Naive thymus-derived CD8-positive, alpha-beta T cell (primary cell): Measurements from ENCODE around the gene TMEM248. TPM values are rescaled to one million over a fixed set of nuclear protein-coding genes. Genes with fewer than 3 reads are reported as not detected.
A peak's percentile ranks its signal among the peaks of the same experiment; 100 is the strongest.
"Not testable (repeated sequence)": the region's sequence is repeated elsewhere in the genome, so short reads cannot be mapped to it uniquely, and the experiment has no call there.

Experiments used
- ATAC-seq, 2 donors: fragments of 150-1000 bp; cut with Tn5 transposase in 1 of 2; sonication (Bioruptor Pico), chemical (Tn5 transposase) in 1 of 2; 1 replicate in 1 of 2; 2 replicates in 1 of 2; pipeline ENCODE4 v1.10.0; 2021; ENCODE audit warnings: mild to moderate bottlenecking in 2 of 2, moderate library complexity in 2 of 2
- POLR2A ChIA-PET: fragments of 350-600 bp; sonication (Branson Sonifier 250); formaldehyde crosslinking; loops from one replicate; lab custom pipeline; 2021; ENCODE audit warnings: antibody characterized with exemption; lab: Charles Lee
- DNase-seq, 10 donors: peaks; one replicate each; pipeline versions ENCODE4 v3.0.0 to v3.0.0-alpha.2; 2020 to 2022
- H3K27ac Mint-ChIP-seq, 10 donors: one replicate each; pipeline ENCODE4 v1.8.0; 2020 to 2022; ENCODE audit warnings: mild to moderate bottlenecking in 10 of 10, mixed read lengths in 10 of 10, moderate library complexity in 4 of 10, inconsistent platforms in 1 of 10
- H3K27me3 Mint-ChIP-seq, 5 donors: one replicate each; pipeline ENCODE4 v1.8.0; 2021 to 2022; ENCODE audit warnings: mixed read lengths in 5 of 5
- H3K36me3 Mint-ChIP-seq, 3 donors: one replicate each; pipeline ENCODE4 v1.8.0; 2020 to 2022; ENCODE audit warnings: mixed read lengths in 3 of 3, mild to moderate bottlenecking in 2 of 3, inconsistent platforms in 1 of 3
- H3K4me1 Mint-ChIP-seq, 4 donors: one replicate each; pipeline ENCODE4 v1.8.0; 2021 to 2022; ENCODE audit warnings: mixed read lengths in 4 of 4
- H3K4me3 Mint-ChIP-seq, 10 donors: one replicate each; pipeline ENCODE4 v1.8.0; 2020 to 2022; ENCODE audit warnings: mild to moderate bottlenecking in 10 of 10, mixed read lengths in 10 of 10, moderate library complexity in 6 of 10, inconsistent platforms in 1 of 10
- H3K9me3 Mint-ChIP-seq, 9 donors: one replicate each; pipeline ENCODE4 v1.8.0; 2020 to 2022; ENCODE audit warnings: mixed read lengths in 9 of 9, mild to moderate bottlenecking in 3 of 9, inconsistent platforms in 1 of 9, moderate library complexity in 1 of 9
- polyA plus RNA-seq, 3 donors: library from polyadenylated mRNA; unstranded; fragments of 300-500 nt; fragmentation: Illumina TruSeq; gene quantifications; one replicate each; pipeline ENCODE4 v1.2.3, GENCODE V29; 2021
- total RNA-seq, 8 experiments: library from RNA in 2 of 8; stranded (reverse) in 2 of 8; gene quantifications; one replicate each; pipeline ENCODE4 v1.2.3 and lab custom pipeline; 2021 to 2026

Gene TMEM248
- total and polyA plus RNA-seq, 5 experiments from 2014 or later, result 92.2 to 113 (median 97.1) TPM

- POLR2A ChIA-PET, result interaction anchor here (1.0 to 3.2 kb wide), 6 partner anchors 12 to 501 kb away, joined by 3 to 28 read pairs (median 8); partner anchors contain the start of genes RABGEF1 and TMEM248
- Mint-ChIP-seq H3K27ac (peak overlapping the region; percentile 96 to 100 (median 99)), H3K4me1 (peaks cover 12 to 38% (median 26%) of the 10 kb centered on the region in 4 donors), H3K4me3 (peak overlapping the region; percentile 83 to 100 (median 98)), H3K36me3 (peaks cover 4 to 57% (median 17%) of the 10 kb centered on the region in 3 donors)
- DNase-seq, result peak in 9 of 10 donors; percentile 17 to 86 (median 71)
- not testable (repeated sequence) for H3K9me3 Mint-ChIP-seq, H3K27me3 Mint-ChIP-seq
- peak; percentile 60 to 67 for ATAC-seq
Observed at GRCh38 chr7:66994691-66995049, 73.6 kb downstream of the TMEM248 start.

- peaks cover 12 to 38% (median 27%) of the 10 kb centered on the region in 4 donors for H3K4me1 Mint-ChIP-seq
- ATAC-seq (peak; percentile 55 to 61), DNase-seq (peak; percentile 77 to 97 (median 94))
- H3K36me3 Mint-ChIP-seq, result peaks cover 4 to 55% (median 17%) of the 10 kb centered on the region in 3 donors
- peak within 1 kb of the TSS; percentile 83 to 100 (median 100) for H3K4me3 Mint-ChIP-seq
- H3K27me3 Mint-ChIP-seq, H3K9me3 Mint-ChIP-seq: not testable (repeated sequence)
- POLR2A ChIA-PET, result interaction anchor here (1.0 to 3.2 kb wide), 8 partner anchors 11 to 881 kb away, joined by 3 to 28 read pairs (median 6); partner anchors contain the start of genes CRCP, RABGEF1 and TMEM248
- H3K27ac Mint-ChIP-seq, result peak within 1 kb of the TSS; percentile 96 to 100 (median 99)
Observed at GRCh38 chr7:66995050-66995776, 74.2 kb downstream of the TMEM248 start, which contains the start of gene SBDS. SBDS (minus strand) TSS chr7:66995586; CDS start chr7:66995417, 169 bp downstream.

GRCh38 chr7:66996444-66997191, 75.6 kb downstream of the TMEM248 start, which contains the start of gene TYW1:
TYW1 (plus strand) TSS chr7:66996833; CDS start chr7:66996979, 146 bp downstream.
- H3K27ac Mint-ChIP-seq, result peak within 1 kb of the TSS; percentile 96 to 100 (median 99)
- POLR2A ChIA-PET, result interaction anchor here (1.0 to 3.2 kb wide), 6 partner anchors 73 to 882 kb away, joined by 4 to 28 read pairs (median 4); partner anchors contain the start of genes CRCP, RABGEF1 and TMEM248
- peak; percentile 89 to 99 (median 98) for DNase-seq
- H3K9me3 Mint-ChIP-seq, H3K27me3 Mint-ChIP-seq: not testable (repeated sequence)
- peak; percentile 83 to 88 for ATAC-seq
- H3K4me1 Mint-ChIP-seq, result peaks cover 12 to 42% (median 27%) of the 10 kb centered on the region in 4 donors
- H3K4me3 Mint-ChIP-seq, result peak within 1 kb of the TSS; percentile 83 to 100 (median 100)
- H3K36me3 Mint-ChIP-seq, result peaks cover 4 to 44% (median 13%) of the 10 kb centered on the region in 3 donors

GRCh38 chr7:67000601-67001258, 79.7 kb downstream of the TMEM248 start:
- Mint-ChIP-seq H3K4me1 (peaks cover 3 to 43% (median 17%) of the 10 kb centered on the region in 4 donors), H3K36me3 (peaks cover 0 to 55% (median 5%) of the 10 kb centered on the region in 3 donors), H3K27ac (peak overlapping the region in 6 of 10 donors; percentile 44 to 90 (median 81)), H3K4me3 (peak overlapping the region in 3 of 10 donors; percentile 7 to 72 (median 47))
- H3K9me3 Mint-ChIP-seq, POLR2A ChIA-PET, ATAC-seq, H3K27me3 Mint-ChIP-seq: not testable (repeated sequence)
- DNase-seq, result peak in 4 of 10 donors; percentile 12 to 49 (median 48)

- Mint-ChIP-seq H3K27ac (peak overlapping the region in 1 of 10 donors; percentile 61), H3K36me3 (peaks cover 0 to 82% (median 12%) of the 10 kb centered on the region in 3 donors), H3K4me1 (peaks cover 6 to 36% (median 10%) of the 10 kb centered on the region in 4 donors)
- POLR2A ChIA-PET, H3K4me3 Mint-ChIP-seq, ATAC-seq, H3K9me3 Mint-ChIP-seq, DNase-seq, H3K27me3 Mint-ChIP-seq: not testable (repeated sequence)
Observed at GRCh38 chr7:67004145-67004544, 83.1 kb downstream of the TMEM248 start.

- Mint-ChIP-seq H3K9me3 (no peaks in the 10 kb centered on the region), H3K4me1 (peaks cover 6 to 29% (median 7%) of the 10 kb centered on the region in 4 donors), H3K4me3 (no peak overlapping the region), H3K27ac (peak overlapping the region in 1 of 10 donors; percentile 55), H3K27me3 (no peaks in the 10 kb centered on the region), H3K36me3 (peaks cover 0 to 97% (median 12%) of the 10 kb centered on the region in 3 donors)
- DNase-seq, result no peak
- POLR2A ChIA-PET, result interaction anchor here (0.9 kb wide), 1 partner anchor 12 kb away, joined by 4 read pairs; the partner anchor contains the start of gene SBDS
- no peak for ATAC-seq
Observed at GRCh38 chr7:67006965-67007364, 85.9 kb downstream of the TMEM248 start.

Other genes starting within 250 kb of the TMEM248 start
- 10 to 100 TPM; 24.6 to 27.5 TPM for gene RABGEF1, start 180.5 kb upstream of the TMEM248 start, total RNA-seq
- gene RABGEF1, start 180.5 kb upstream of the TMEM248 start, polyA plus RNA-seq, result 10 to 100 TPM; 17.5 to 23.0 (median 21.6) TPM
- 100 to 1,000 TPM in 1 of 2 experiments, 10 to 100 TPM in 1; 95.7 to 102 TPM for gene SBDS, start 74.4 kb downstream of the TMEM248 start, total RNA-seq
- 10 to 100 TPM; 65.1 to 82.1 (median 75.7) TPM for gene SBDS, start 74.4 kb downstream of the TMEM248 start, polyA plus RNA-seq
- gene TYW1, start 75.6 kb downstream of the TMEM248 start, total RNA-seq, result 10 to 100 TPM; 24.7 to 27.5 TPM
- 10 to 100 TPM; 21.4 to 24.9 (median 22.3) TPM for gene TYW1, start 75.6 kb downstream of the TMEM248 start, polyA plus RNA-seq